Kidney (tissue), 14 donors: ENCODE results near the gene SAMD13. TPM values are rescaled to one million over a fixed set of nuclear protein-coding genes. Genes with fewer than 3 reads are reported as not detected.

ENCODE experiments used
- DNase-seq, 5 donors: peaks; one replicate each; pipeline ENCODE4 v3.0.0-alpha.2; 2013 to 2020
- FAIRE-seq: peaks from 2 replicates; lab custom pipeline; 2012; peaks lifted over from hg19 to GRCh38; lab: Jason Lieb, UNC
- H3K27ac ChIP-seq, 2 donors: one replicate each; pipeline ENCODE4 v1.7.0; 2013; ENCODE audit warnings: low read depth in 2 of 2, low read length in 2 of 2, inconsistent platforms in 1 of 2
- H3K27me3 ChIP-seq: one replicate; pipeline ENCODE4 v1.7.1; 2013; ENCODE audit warnings: low read length, inconsistent platforms; ENCODE audit not compliant: control insufficient read depth, insufficient read depth
- H3K36me3 ChIP-seq, 3 donors: one replicate each; pipeline versions ENCODE4 v1.7.0 to v1.7.1; 2013; ENCODE audit warnings: low read length in 3 of 3, control low read depth in 1 of 3, inconsistent platforms in 1 of 3; ENCODE audit not compliant: insufficient read depth in 3 of 3, control insufficient read depth in 2 of 3
- H3K4me1 ChIP-seq, 3 donors: one replicate each; pipeline versions ENCODE4 v1.7.0 to v1.7.1; 2013; ENCODE audit warnings: low read length in 3 of 3, inconsistent platforms in 1 of 3, low read depth in 1 of 3; ENCODE audit not compliant: control insufficient read depth in 2 of 3, insufficient read depth in 2 of 3
- H3K4me3 ChIP-seq, 3 donors: one replicate each; pipeline versions ENCODE4 v1.7.0 to v1.8.1; 2013; ENCODE audit warnings: low read length in 3 of 3, control low read depth in 1 of 3, inconsistent platforms in 1 of 3
- H3K9ac ChIP-seq, 3 donors: one replicate each; pipeline versions ENCODE4 v1.7.0 to v1.7.1; 2013; ENCODE audit warnings: low read length in 3 of 3, control low read depth in 1 of 3, inconsistent platforms in 1 of 3
- H3K9me3 ChIP-seq, 3 donors: one replicate each; pipeline versions ENCODE4 v1.7.0 to v1.7.1; 2013; ENCODE audit warnings: low read length in 3 of 3, control low read depth in 1 of 3, inconsistent platforms in 1 of 3; ENCODE audit not compliant: control insufficient read depth in 2 of 3, insufficient read depth in 1 of 3
- CTCF ChIP-seq: IDR thresholded peaks from 3 replicates; pipeline ENCODE4 v1.5.1; 2012; ENCODE audit warnings: mild to moderate bottlenecking, moderate library complexity, borderline replicate concordance; ENCODE audit not compliant: insufficient read depth; ENCODE audit errors: extremely low read depth
- intact Hi-C: fragments of 100-400 bp; cut with DNase I; formaldehyde crosslinking; loops from one replicate; pipeline ENCODE4 v1.11.1; 2022
- polyA plus RNA-seq: library from polyadenylated mRNA; stranded (reverse); fragments of 350-450 nt; fragmentation: Illumina TruSeq; extraction: RNeasy Lipid Tissue Mini Kit (QIAGEN cat#74804); gene quantifications from one replicate; pipeline ENCODE4 v1.2.3, GENCODE V29; 2014; ENCODE audit warnings: low read depth, low replicate concordance; ENCODE audit not compliant: insufficient read depth
- total RNA-seq: library from RNA; stranded (reverse); fragmentation: NEBNext Ultra II Directional; extraction: Animal tissue kit (Norgen Biotek cat#: 25700); gene quantifications from one replicate; pipeline ENCODE4 v1.2.1, GENCODE V29; 2021
- donor health status: control.
- donor health status: control.
- donor health status: control.
- donor health status: control.
- donor health status: control.
- donor health status: DM: yes; HTN: yes; CAD: no.
- donor health status: Normal renal cell carcinoma (clear cell type).

Gene SAMD13
- total and polyA plus RNA-seq, 2 donors from 2014 or later = 2.9 to 4.5 TPM

DNA sequence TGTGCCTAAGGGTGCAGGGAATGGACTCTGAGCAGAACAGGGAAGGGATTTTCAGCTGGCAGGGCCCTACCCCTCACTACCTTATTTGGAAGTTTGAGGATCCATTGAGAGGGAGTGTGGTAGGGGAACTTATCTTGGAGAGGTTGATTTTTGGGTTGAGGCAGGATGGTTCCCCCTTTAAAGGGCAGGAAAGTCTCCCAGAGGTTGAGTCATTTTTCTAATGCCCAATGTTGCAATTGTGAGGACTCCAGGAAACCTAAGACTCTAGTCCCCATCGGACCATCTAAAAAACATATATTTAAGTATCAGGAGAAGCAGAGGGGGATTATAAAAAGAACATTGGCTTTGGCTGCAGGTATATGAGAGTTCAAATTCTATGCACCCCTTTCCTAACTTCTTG is 47.3 kb downstream of the SAMD13 start:
- no peak overlapping the region for H3K9ac ChIP-seq
- H3K4me3 ChIP-seq = no peak overlapping the region
- TF ChIP-seq CTCF = no peak
- H3K9me3 ChIP-seq = no peaks in the 10 kb centered on the region
- H3K4me1 ChIP-seq = no peaks in the 10 kb centered on the region
- FAIRE-seq (no peak), DNase-seq (no peak)
- intact Hi-C loops = no loop called here
- H3K36me3 ChIP-seq = no peaks in the 10 kb centered on the region
- H3K27me3 ChIP-seq = no peaks in the 10 kb centered on the region
- no peak overlapping the region for H3K27ac ChIP-seq

DNA sequence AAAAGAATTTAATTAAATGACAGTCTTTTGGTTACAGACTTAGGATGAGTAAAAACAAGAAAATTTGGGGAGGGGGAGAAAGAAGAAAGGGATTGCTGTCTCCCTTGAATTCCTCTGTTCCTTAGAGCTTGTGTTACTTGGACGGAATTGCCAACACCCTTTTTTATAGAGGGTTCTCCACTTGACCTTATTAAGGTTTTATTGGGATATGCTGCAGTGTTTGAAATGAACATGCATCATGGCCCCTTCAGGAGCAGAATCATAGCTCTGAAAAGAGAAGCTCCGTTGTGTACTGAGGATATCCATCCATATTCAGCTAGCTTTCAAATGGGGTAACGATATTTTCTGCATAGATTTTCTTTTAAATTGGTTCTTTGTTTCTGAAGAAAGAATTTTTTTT is 48.6 kb downstream of the SAMD13 start:
- no peak for TF ChIP-seq CTCF
- Histone ChIP-seq H3K9ac (no peak overlapping the region), H3K9me3 (no peaks in the 10 kb centered on the region), H3K27me3 (no peaks in the 10 kb centered on the region), H3K36me3 (no peaks in the 10 kb centered on the region), H3K27ac (no peak overlapping the region), H3K4me1 (no peaks in the 10 kb centered on the region), H3K4me3 (no peak overlapping the region)
- intact Hi-C loops = no loop called here
- no peak for FAIRE-seq
- no peak for DNase-seq

DNA sequence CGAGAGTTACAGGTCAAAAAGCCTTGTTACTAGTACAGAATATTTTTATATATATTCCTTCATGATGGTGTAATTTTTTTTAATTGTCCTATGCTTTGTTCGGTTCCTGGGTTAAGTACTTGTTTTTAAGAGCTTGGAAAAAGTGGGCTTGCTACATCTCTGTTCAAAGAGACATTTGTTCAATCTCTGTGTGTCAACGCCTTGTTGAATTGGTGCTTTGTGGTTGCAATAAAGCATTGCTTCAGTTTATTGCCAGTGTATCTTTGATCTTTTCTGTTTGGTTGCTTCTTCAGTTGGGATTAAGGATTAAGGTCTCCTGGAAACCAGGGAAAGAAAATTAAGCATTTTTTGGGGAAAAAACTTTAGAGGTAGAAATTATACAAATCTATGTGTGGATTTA is 49.0 kb downstream of the SAMD13 start:
- Histone ChIP-seq H3K4me1 (no peaks in the 10 kb centered on the region), H3K9ac (no peak overlapping the region), H3K27me3 (no peaks in the 10 kb centered on the region), H3K27ac (no peak overlapping the region), H3K4me3 (no peak overlapping the region), H3K9me3 (no peaks in the 10 kb centered on the region), H3K36me3 (no peaks in the 10 kb centered on the region)
- no peak for DNase-seq
- TF ChIP-seq CTCF = no peak
- intact Hi-C loops = no loop called here
- FAIRE-seq = no peak
